Activated CD8-positive, alpha-beta memory T cell treated with anti-CD3 and anti-CD28 coated beads for 36 hours (primary cell): ENCODE measurements around the gene ARMC7. TPM values are rescaled to one million over a fixed set of nuclear protein-coding genes. Genes with fewer than 3 reads are reported as not detected.
"Not testable (repeated sequence)": the region's sequence is repeated elsewhere in the genome, so short reads cannot be mapped to it uniquely, and the experiment has no call there.

Experiments used
- CTCF ChIA-PET: fragments of 350-600 bp; sonication (Branson Sonifier 250); formaldehyde crosslinking; loops from one replicate; lab custom pipeline; 2021; ENCODE audit warnings: antibody characterized with exemption; lab: Charles Lee
- POLR2A ChIA-PET: fragments of 350-600 bp; sonication (Branson Sonifier 250); formaldehyde crosslinking; loops from one replicate; lab custom pipeline; 2021; ENCODE audit warnings: antibody characterized with exemption; lab: Charles Lee
- total RNA-seq, 2 experiments: library from RNA; stranded (reverse); gene quantifications; one replicate each; pipeline ENCODE4 v1.2.3, GENCODE V29; 2021

The ARMC7 gene
- total RNA-seq, 2 experiments from 2014 or later, result 10.8 to 11.8 TPM

- ChIA-PET POLR2A (interaction anchor here (0.6 to 1.8 kb wide), 5 partner anchors 10 to 40 kb away, joined by 3 to 7 read pairs (median 4); partner anchors contain the start of gene SUMO2), CTCF (interaction anchor here (1.0 to 1.1 kb wide), 2 partner anchors 52 to 119 kb away, joined by 3 read pairs; partner anchors contain the start of gene NUP85)
Measured at GRCh38 chr17:75153780-75154194, 44.0 kb downstream of the ARMC7 start.

DNA sequence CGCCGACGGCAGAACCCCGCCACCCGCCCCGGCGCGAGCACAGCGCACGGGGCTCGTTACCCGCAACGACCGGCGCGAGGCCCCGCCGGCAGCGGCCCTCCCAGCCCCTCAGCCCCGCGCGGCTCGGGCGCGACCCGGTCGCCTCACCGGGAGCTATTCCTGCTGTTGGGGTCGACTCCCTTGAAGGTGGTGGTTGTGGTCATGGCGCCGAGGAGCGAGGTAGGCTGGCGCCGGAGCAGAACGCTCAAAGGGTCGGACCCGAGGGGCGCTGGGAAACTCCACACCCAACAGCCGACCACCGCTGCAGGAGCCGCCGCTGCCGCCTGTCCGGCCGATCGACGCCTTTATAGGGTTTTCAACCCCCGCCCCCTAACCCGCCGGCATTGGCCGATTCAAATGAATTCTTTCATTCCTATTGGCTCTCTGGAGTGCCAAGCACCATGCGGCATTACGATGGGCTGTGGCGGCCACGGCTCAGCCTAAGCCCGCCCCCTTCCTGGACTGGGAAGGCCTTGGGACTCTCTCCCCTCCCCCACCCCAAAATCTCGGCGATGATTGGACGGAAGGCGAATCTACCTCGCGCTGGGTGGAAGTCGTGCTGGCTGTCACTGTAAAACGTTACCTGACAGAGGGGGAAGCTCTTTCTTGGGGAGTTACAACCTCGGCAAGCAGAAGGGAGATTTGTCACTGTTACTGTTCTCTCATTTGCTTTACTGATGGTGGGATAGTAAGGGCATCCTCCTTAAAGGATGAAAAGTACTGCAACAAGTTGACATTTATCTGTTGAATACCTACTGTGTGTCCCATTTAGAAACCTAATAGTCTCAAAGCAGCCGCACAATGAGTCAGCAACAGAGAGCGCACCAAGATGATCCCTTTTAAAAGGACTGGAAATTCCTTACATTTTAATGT is 44.7 kb downstream of the ARMC7 start, which contains the start of gene JPT1:
JPT1 (minus strand) TSS at position 318 of the 912 bp plus-strand sequence; CDS start at position 203, 115 bp downstream.
- CTCF ChIA-PET, result interaction anchor here (1.0 to 2.8 kb wide), 5 partner anchors 17 to 120 kb away, joined by 3 to 8 read pairs (median 4); partner anchors contain the start of gene NUP85
- POLR2A ChIA-PET, result interaction anchor here (0.6 to 1.8 kb wide), 9 partner anchors 9 to 407 kb away, joined by 3 to 7 read pairs (median 4); partner anchors contain the start of gene SUMO2

GRCh38 chr17:75155191-75155601 is 45.4 kb downstream of the ARMC7 start:
- CTCF ChIA-PET, result interaction anchor here (0.7 to 2.8 kb wide), 5 partner anchors 17 to 396 kb away, joined by 3 to 8 read pairs (median 4); no protein-coding TSS in a partner anchor

DNA sequence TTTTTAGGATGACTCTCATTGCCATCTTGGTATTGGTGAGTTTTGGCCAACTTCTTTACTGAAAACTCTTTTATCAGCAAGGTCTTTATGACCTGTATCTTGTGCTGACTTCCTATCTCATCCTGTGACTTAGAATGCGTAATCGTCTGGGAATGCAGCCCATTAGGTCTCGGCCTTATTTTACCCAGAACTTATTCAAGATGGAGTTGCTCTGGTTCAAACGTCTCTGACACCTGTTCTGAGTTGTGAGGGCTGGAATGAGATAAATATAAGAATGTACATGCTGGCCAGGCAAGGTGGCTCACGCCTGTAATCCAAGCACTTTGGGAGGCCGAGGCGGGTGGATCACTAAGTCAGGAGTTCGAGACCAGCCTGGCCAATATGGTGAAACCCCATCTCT is 48.7 kb downstream of the ARMC7 start:
- POLR2A ChIA-PET, result interaction anchor here (0.8 kb wide), 1 partner anchor 27 kb away, joined by 3 read pairs; the partner anchor contains the start of gene NT5C
- CTCF ChIA-PET, result interaction anchor here (0.7 kb wide), 1 partner anchor 120 kb away, joined by 3 read pairs; no protein-coding TSS in a partner anchor

More at GRCh38 chr17:75155191-75155601, 45.4 kb downstream of the ARMC7 start:
- POLR2A ChIA-PET, result interaction anchor here (0.6 to 1.8 kb wide), 6 partner anchors 19 to 408 kb away, joined by 4 to 7 read pairs (median 5); partner anchors contain the start of gene SUMO2

DNA sequence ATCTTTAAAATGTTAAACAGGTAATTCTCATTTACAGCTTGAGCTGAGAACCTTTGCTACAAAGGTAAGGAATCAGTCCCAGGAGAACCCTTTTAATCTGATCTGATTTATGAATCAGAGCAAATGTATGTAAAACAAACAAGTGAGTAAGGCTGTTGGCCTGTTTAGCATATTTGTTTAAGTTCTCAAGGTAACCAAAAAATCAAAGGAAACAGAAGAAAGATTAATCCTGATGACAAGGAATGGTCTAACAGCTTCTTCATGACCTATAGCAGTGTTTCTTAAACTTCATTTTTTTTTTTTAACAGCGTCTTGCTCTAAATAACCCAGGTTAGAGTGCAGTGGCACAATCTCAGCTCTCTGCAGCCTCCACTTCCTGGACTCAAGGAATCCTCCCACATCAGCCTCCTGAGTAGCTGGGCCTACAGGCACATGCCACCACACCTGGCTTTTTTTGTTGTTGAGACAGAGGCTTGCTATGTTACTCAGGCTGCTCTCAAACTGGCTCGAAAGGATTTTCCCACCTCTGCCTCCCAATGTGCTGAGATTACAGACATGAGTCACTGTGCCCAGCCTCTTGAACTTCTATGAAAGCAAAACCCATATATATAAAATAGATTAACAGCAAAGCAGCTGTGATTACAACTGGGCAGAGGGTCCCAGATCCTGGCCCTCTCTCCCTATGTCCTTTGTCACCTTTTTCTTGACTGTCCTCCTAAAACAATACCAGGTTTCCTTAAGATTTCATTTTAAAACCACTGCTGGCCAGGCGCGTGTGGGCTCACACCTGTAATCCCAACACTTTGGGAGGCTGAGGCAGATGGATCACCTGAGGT is 49.6 kb downstream of the ARMC7 start:
- ChIA-PET POLR2A (interaction anchor here (0.6 to 0.8 kb wide), 2 partner anchors 13 to 28 kb away, joined by 3 to 4 read pairs; partner anchors contain the start of gene NT5C), CTCF (no interaction called here)

GRCh38 chr17:75160211-75160610 is 50.4 kb downstream of the ARMC7 start:
- ChIA-PET POLR2A (no interaction called here), CTCF (no interaction called here)

DNA sequence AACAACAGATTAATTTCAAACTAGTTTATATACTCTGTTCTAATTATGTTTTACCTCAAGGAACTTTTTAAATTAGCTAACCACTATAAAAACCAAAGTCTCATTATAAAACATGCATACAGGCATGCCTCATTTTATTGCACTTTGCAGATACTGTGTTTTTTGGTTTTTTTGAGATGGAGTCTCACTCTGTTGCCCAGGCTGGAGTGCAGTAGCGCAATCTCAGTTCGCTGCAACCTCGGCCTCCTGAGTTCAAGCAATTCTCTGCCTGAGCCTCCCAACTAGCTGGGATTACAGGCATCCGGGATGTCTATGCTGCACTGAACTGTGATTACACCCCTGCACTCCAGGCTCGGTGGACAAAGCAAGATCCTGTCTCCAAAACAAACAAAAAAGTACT is 53.3 kb downstream of the ARMC7 start:
- POLR2A ChIA-PET, result interaction anchor here (1.0 kb wide), 1 partner anchor 9 kb away, joined by 3 read pairs; the partner anchor contains the start of gene JPT1
- CTCF ChIA-PET, result interaction anchor here (0.9 kb wide), 1 partner anchor 49 kb away, joined by 3 read pairs; no protein-coding TSS in a partner anchor

- CTCF ChIA-PET, result not testable (repeated sequence)
- POLR2A ChIA-PET, result interaction anchor here (0.9 kb wide), 1 partner anchor 48 kb away, joined by 3 read pairs; no protein-coding TSS in a partner anchor
Measured at GRCh38 chr17:75164606-75165005, 54.8 kb downstream of the ARMC7 start.

GRCh38 chr17:75168998-75169397 is 59.2 kb downstream of the ARMC7 start:
- CTCF ChIA-PET, result interaction anchor here (0.7 to 1.1 kb wide), 2 partner anchors 33 to 38 kb away, joined by 3 read pairs; no protein-coding TSS in a partner anchor
- POLR2A ChIA-PET, result no interaction called here

DNA sequence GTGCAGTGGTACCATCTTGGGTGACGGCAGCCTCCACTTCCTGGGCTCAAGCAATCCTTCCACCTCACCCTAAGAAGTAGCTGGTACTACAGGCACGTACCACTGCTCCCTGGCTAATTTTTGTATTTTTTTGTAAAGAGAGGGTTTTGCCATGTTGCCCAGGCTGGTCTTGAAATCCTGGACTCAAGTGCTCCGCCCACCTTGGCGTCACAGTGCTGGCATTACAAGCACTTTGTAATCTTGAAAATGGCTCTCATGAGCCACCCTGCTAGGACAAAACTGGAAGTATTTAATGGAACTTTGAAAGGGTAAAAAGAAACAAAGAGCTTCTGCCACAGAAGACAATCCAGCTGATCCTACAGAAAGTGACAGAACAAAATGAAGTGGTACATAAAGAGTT is 63.8 kb downstream of the ARMC7 start:
- ChIA-PET CTCF (interaction anchor here (1.1 to 4.0 kb wide), 3 partner anchors 15 to 66 kb away, joined by 3 to 19 read pairs (median 12); no protein-coding TSS in a partner anchor), POLR2A (interaction anchor here (0.8 kb wide), 1 partner anchor 18 kb away, joined by 5 read pairs; no protein-coding TSS in a partner anchor)

GRCh38 chr17:75174996-75175395 is 65.2 kb downstream of the ARMC7 start:
- POLR2A ChIA-PET, result no interaction called here
- CTCF ChIA-PET, result interaction anchor here (0.6 to 4.0 kb wide), 4 partner anchors 11 to 61 kb away, joined by 3 to 19 read pairs (median 3); no protein-coding TSS in a partner anchor

GRCh38 chr17:75176625-75177024 is 66.9 kb downstream of the ARMC7 start:
- ChIA-PET POLR2A (no interaction called here), CTCF (interaction anchor here (1.3 to 4.0 kb wide), 2 partner anchors 8 to 62 kb away, joined by 3 to 19 read pairs; no protein-coding TSS in a partner anchor)

- CTCF ChIA-PET, result no interaction called here
- POLR2A ChIA-PET, result interaction anchor here (0.7 kb wide), 1 partner anchor 65 kb away, joined by 5 read pairs; no protein-coding TSS in a partner anchor
Measured at GRCh38 chr17:75178453-75178852, 68.7 kb downstream of the ARMC7 start.

Other genes starting within 250 kb of the ARMC7 start
- 10 to 100 TPM; 21.0 to 22.5 TPM for gene FDXR, start 237.0 kb upstream of the ARMC7 start, total RNA-seq
- not detected for gene FADS6, start 216.3 kb upstream of the ARMC7 start, total RNA-seq
- gene USH1G, start 186.7 kb upstream of the ARMC7 start, total RNA-seq, result not detected
- gene OTOP2, start 185.7 kb upstream of the ARMC7 start, total RNA-seq, result not detected
- not detected for gene OTOP3, start 174.1 kb upstream of the ARMC7 start, total RNA-seq
- gene HID1, start 137.2 kb upstream of the ARMC7 start, total RNA-seq, result 1 to 10 TPM in 1 of 2 experiments, under 1 TPM in 1; 0.89 to 1.9 TPM
- 1 to 10 TPM; 1.8 to 2.0 TPM for gene CDR2L, start 122.3 kb upstream of the ARMC7 start, total RNA-seq
- gene MRPL58, start 97.3 kb upstream of the ARMC7 start, total RNA-seq, result 10 to 100 TPM; 65.5 to 66.5 TPM
- gene ATP5PD, start 63.0 kb upstream of the ARMC7 start, total RNA-seq, result 100 to 1,000 TPM; 175 to 181 TPM
- 10 to 100 TPM; 16.8 to 19.1 TPM for gene KCTD2, start 62.7 kb upstream of the ARMC7 start, total RNA-seq
- gene SLC16A5, start 22.0 kb upstream of the ARMC7 start, total RNA-seq, result 1 to 10 TPM; 2.3 to 2.8 TPM
- gene NT5C, start 21.8 kb downstream of the ARMC7 start, total RNA-seq, result 10 to 100 TPM; 77.0 to 81.4 TPM
- 100 to 1,000 TPM; 233 to 238 TPM for gene JPT1, start 44.5 kb downstream of the ARMC7 start, total RNA-seq
- gene SUMO2, start 73.0 kb downstream of the ARMC7 start, total RNA-seq, result 100 to 1,000 TPM; 634 to 647 TPM
- gene NUP85, start 95.7 kb downstream of the ARMC7 start, total RNA-seq, result 100 to 1,000 TPM; 141 to 151 TPM
- 10 to 100 TPM; 67.5 to 68.8 TPM for gene GGA3, start 151.6 kb downstream of the ARMC7 start, total RNA-seq
- gene MRPS7, start 151.9 kb downstream of the ARMC7 start, total RNA-seq, result 100 to 1,000 TPM in 1 of 2 experiments, 10 to 100 TPM in 1; 98.9 to 102 TPM
- gene MIF4GD, start 161.3 kb downstream of the ARMC7 start, total RNA-seq, result 10 to 100 TPM; 42.4 to 43.9 TPM
- 100 to 1,000 TPM; 136 to 141 TPM for gene SLC25A19, start 179.5 kb downstream of the ARMC7 start, total RNA-seq